ENCODE data around the gene IL34. TPM values are rescaled to one million over a fixed set of nuclear protein-coding genes. Genes with fewer than 3 reads are reported as not detected.

Gene IL34
- polyA plus RNA-seq, 1 donor (not counting 4 experiments of a cell fraction or from before 2014, with no cell fraction given), result 0.08 TPM

GRCh38 chr16:70659953-70660671 lies 13.8 kb downstream of the IL34 start:
- Histone ChIP-seq H3K4me3 (ENCODE audit: control insufficient read depth in 2 of 3, extremely low read depth in 1 of 3, insufficient read depth in 2 of 3, low read depth in 1 of 3, low read length in 3 of 3) (no peak overlapping the region), H3K9me1 (ENCODE audit: control insufficient read depth, extremely low read depth, insufficient read depth, low read length) (no peaks in the 10 kb centered on the region), H2AFZ (ENCODE audit: control insufficient read depth, low read length) (no peak overlapping the region), H3K27ac (ENCODE audit: control insufficient read depth, insufficient read depth, low read length) (no peak overlapping the region), H3K9ac (ENCODE audit: control insufficient read depth, extremely low read depth, insufficient read depth, low read length) (no peak overlapping the region), H3K36me3 (ENCODE audit: control insufficient read depth in 2 of 2, extremely low read depth in 1 of 2, insufficient read depth in 2 of 2, low read length in 2 of 2) (peaks cover 5 to 10% of the 10 kb centered on the region in 2 experiments), H3K4me2 (ENCODE audit: control insufficient read depth, extremely low read depth, insufficient read depth, low read depth, low read length) (no peak overlapping the region), H3K4me1 (ENCODE audit: control insufficient read depth, extremely low read depth, insufficient read depth, low read length) (no peaks in the 10 kb centered on the region), H3K79me2 (ENCODE audit: control insufficient read depth, insufficient read depth, low read length) (no peaks in the 10 kb centered on the region), H4K20me1 (ENCODE audit: control insufficient read depth, extremely low read depth, insufficient read depth, low read length) (no peaks in the 10 kb centered on the region), H3K27me3 (ENCODE audit: control insufficient read depth, extremely low read depth, insufficient read depth, low read length) (no peaks in the 10 kb centered on the region), H3K9me3 (ENCODE audit: control insufficient read depth, low read depth, low read length) (no peaks in the 10 kb centered on the region)
- no peak for DNase-seq (ENCODE audit: low read depth, low spot score)
- no peak for FAIRE-seq
- TF ChIP-seq EZH2 (IDR thresholded peaks at IDR 0.05; ENCODE audit: low read length), result no peak
- TF ChIP-seq CTCF (optimal IDR thresholded peaks at IDR 0.05 in 1 of 3, IDR thresholded peaks at IDR 0.05 in 1 of 3, conservative IDR thresholded peaks at IDR 0.05 in 1 of 3; ENCODE audit: extremely low read depth in 1 of 3, insufficient read depth in 2 of 3, low read length in 3 of 3), result no peak
- dilution Hi-C loops (cut with MboI; ENCODE audit: extremely low pct_ligation_motif_present, low sequenced_read_pairs), result no loop called here

GRCh38 chr16:70660672-70661350 lies 14.5 kb downstream of the IL34 start:
- no peaks in the 10 kb centered on the region for H3K27me3 ChIP-seq (ENCODE audit: control insufficient read depth, extremely low read depth, insufficient read depth, low read length)
- dilution Hi-C loops (cut with MboI; ENCODE audit: extremely low pct_ligation_motif_present, low sequenced_read_pairs), result no loop called here
- no peak overlapping the region for H3K4me2 ChIP-seq (ENCODE audit: control insufficient read depth, extremely low read depth, insufficient read depth, low read depth, low read length)
- H3K9me3 ChIP-seq (ENCODE audit: control insufficient read depth, low read depth, low read length), result no peaks in the 10 kb centered on the region
- no peak overlapping the region for H3K9ac ChIP-seq (ENCODE audit: control insufficient read depth, extremely low read depth, insufficient read depth, low read length)
- no peaks in the 10 kb centered on the region for H3K9me1 ChIP-seq (ENCODE audit: control insufficient read depth, extremely low read depth, insufficient read depth, low read length)
- peaks cover 5 to 11% of the 10 kb centered on the region in 2 experiments for H3K36me3 ChIP-seq (ENCODE audit: control insufficient read depth in 2 of 2, extremely low read depth in 1 of 2, insufficient read depth in 2 of 2, low read length in 2 of 2)
- no peaks in the 10 kb centered on the region for H4K20me1 ChIP-seq (ENCODE audit: control insufficient read depth, extremely low read depth, insufficient read depth, low read length)
- TF ChIP-seq EZH2 (IDR thresholded peaks at IDR 0.05; ENCODE audit: low read length) (no peak), CTCF (optimal IDR thresholded peaks at IDR 0.05 in 1 of 3, IDR thresholded peaks at IDR 0.05 in 1 of 3, conservative IDR thresholded peaks at IDR 0.05 in 1 of 3; ENCODE audit: extremely low read depth in 1 of 3, insufficient read depth in 2 of 3, low read length in 3 of 3) (no peak)
- no peak overlapping the region for H3K4me3 ChIP-seq (ENCODE audit: control insufficient read depth in 2 of 3, extremely low read depth in 1 of 3, insufficient read depth in 2 of 3, low read depth in 1 of 3, low read length in 3 of 3)
- no peak overlapping the region for H2AFZ ChIP-seq (ENCODE audit: control insufficient read depth, low read length)
- FAIRE-seq (no peak), DNase-seq (ENCODE audit: low read depth, low spot score) (no peak)
- H3K79me2 ChIP-seq (ENCODE audit: control insufficient read depth, insufficient read depth, low read length), result no peaks in the 10 kb centered on the region
- H3K27ac ChIP-seq (ENCODE audit: control insufficient read depth, insufficient read depth, low read length), result no peak overlapping the region
- no peaks in the 10 kb centered on the region for H3K4me1 ChIP-seq (ENCODE audit: control insufficient read depth, extremely low read depth, insufficient read depth, low read length)
